Trophoblast cell (in vitro differentiated cells and primary cell): Measurements from ENCODE around the gene CHST11.

Source experiments
- DNase-seq, 2 donors: peaks; one replicate each; pipeline ENCODE4 v3.0.0-alpha.2; 2016
- H2AFZ ChIP-seq: 2 replicates; pipeline ENCODE4 v1.6.1; 2013; ENCODE audit warnings: low read length, moderate library complexity, mild to moderate bottlenecking; ENCODE audit not compliant: insufficient read depth, poor library complexity
- H2AK5ac ChIP-seq: 2 replicates; pipeline ENCODE4 v1.6.1; 2013; ENCODE audit warnings: mild to moderate bottlenecking, low read length
- H2BK120ac ChIP-seq: 2 replicates; pipeline ENCODE4 v1.6.1; 2013; ENCODE audit warnings: low read length, mild to moderate bottlenecking, moderate library complexity; ENCODE audit not compliant: insufficient read depth, poor library complexity
- H2BK12ac ChIP-seq: 2 replicates; pipeline ENCODE4 v1.6.1; 2013; ENCODE audit warnings: mild to moderate bottlenecking, low read length, moderate library complexity
- H2BK5ac ChIP-seq: 2 replicates; pipeline ENCODE4 v1.6.1; 2013; ENCODE audit warnings: low read length, low read depth, moderate library complexity, mild to moderate bottlenecking; ENCODE audit not compliant: poor library complexity
- H3K14ac ChIP-seq: 2 replicates; pipeline ENCODE4 v1.6.1; 2013; ENCODE audit warnings: mild to moderate bottlenecking, low read length
- H3K18ac ChIP-seq: 2 replicates; pipeline ENCODE4 v1.6.1; 2013; ENCODE audit warnings: mild to moderate bottlenecking, low read length
- H3K23ac ChIP-seq: 2 replicates; pipeline ENCODE4 v1.6.1; 2013; ENCODE audit warnings: low read length
- H3K27ac ChIP-seq: 2 replicates; pipeline ENCODE4 v1.5.1; 2013; ENCODE audit warnings: low read depth, mild to moderate bottlenecking, inconsistent platforms, low read length, moderate library complexity
- H3K27me3 ChIP-seq: 2 replicates; pipeline ENCODE4 v1.6.1; 2013; ENCODE audit warnings: inconsistent platforms, mild to moderate bottlenecking, low read length, moderate library complexity; ENCODE audit not compliant: insufficient read depth
- H3K36me3 ChIP-seq, 2 experiments: 1 replicate in 1 of 2; 2 replicates in 1 of 2; pipeline ENCODE4 v1.6.1; 2013; ENCODE audit warnings: low read length in 2 of 2, mild to moderate bottlenecking in 2 of 2, moderate library complexity in 1 of 2; ENCODE audit not compliant: insufficient read depth in 2 of 2, control insufficient read depth in 1 of 2
- H3K4ac ChIP-seq: 2 replicates; pipeline ENCODE4 v1.6.1; 2013; ENCODE audit warnings: low read depth, mild to moderate bottlenecking, low read length, moderate library complexity
- H3K4me1 ChIP-seq, 2 experiments: 1 replicate in 1 of 2; 2 replicates in 1 of 2; pipeline ENCODE4 v1.6.1; 2013; ENCODE audit warnings: low read length in 2 of 2, mild to moderate bottlenecking in 2 of 2, moderate library complexity in 1 of 2; ENCODE audit not compliant: insufficient read depth in 2 of 2, control insufficient read depth in 1 of 2
- H3K4me2 ChIP-seq: 2 replicates; pipeline ENCODE4 v1.6.1; 2013; ENCODE audit warnings: inconsistent platforms, mild to moderate bottlenecking, low read length, moderate library complexity
- H3K4me3 ChIP-seq: 2 replicates; pipeline ENCODE4 v1.5.1; 2013; ENCODE audit warnings: mild to moderate bottlenecking, low read depth, low read length, inconsistent platforms
- H3K79me1 ChIP-seq: one replicate; pipeline ENCODE4 v1.6.1; 2013; ENCODE audit warnings: low read length
- H3K79me2 ChIP-seq: 2 replicates; pipeline ENCODE4 v1.6.1; 2013; ENCODE audit warnings: low read length, mild to moderate bottlenecking; ENCODE audit not compliant: control insufficient read depth, insufficient read depth, poor library complexity
- H3K9ac ChIP-seq: 2 replicates; pipeline ENCODE4 v1.6.1; 2013; ENCODE audit warnings: mild to moderate bottlenecking, low read length
- H3K9me3 ChIP-seq: 2 replicates; pipeline ENCODE4 v1.6.1; 2013; ENCODE audit warnings: low read depth, mild to moderate bottlenecking, control low read depth, inconsistent platforms, low read length; ENCODE audit not compliant: insufficient read depth
- H4K12ac ChIP-seq: 2 replicates; pipeline ENCODE4 v1.6.1; 2013; ENCODE audit warnings: low read depth, mild to moderate bottlenecking, low read length, moderate library complexity
- H4K8ac ChIP-seq: 2 replicates; pipeline ENCODE4 v1.6.1; 2013; ENCODE audit warnings: low read depth, mild to moderate bottlenecking, low read length, moderate library complexity
- H4K91ac ChIP-seq: one replicate; pipeline ENCODE4 v1.6.1; 2013; ENCODE audit warnings: low read depth, mild to moderate bottlenecking, low read length, moderate library complexity
- WGBS: extraction: QIAGEN DNeasy Blood & Tissue Kit; methylation state at CpG from one replicate; pipeline ENCODE4 v1.1.7; 2013; ENCODE audit warnings: missing lambda C conversion rate; ENCODE audit not compliant: insufficient read length, insufficient coverage; ENCODE audit errors: extremely low coverage; 5-methylcytosine and 5-hydroxymethylcytosine counted together

CHST11 gene

DNA sequence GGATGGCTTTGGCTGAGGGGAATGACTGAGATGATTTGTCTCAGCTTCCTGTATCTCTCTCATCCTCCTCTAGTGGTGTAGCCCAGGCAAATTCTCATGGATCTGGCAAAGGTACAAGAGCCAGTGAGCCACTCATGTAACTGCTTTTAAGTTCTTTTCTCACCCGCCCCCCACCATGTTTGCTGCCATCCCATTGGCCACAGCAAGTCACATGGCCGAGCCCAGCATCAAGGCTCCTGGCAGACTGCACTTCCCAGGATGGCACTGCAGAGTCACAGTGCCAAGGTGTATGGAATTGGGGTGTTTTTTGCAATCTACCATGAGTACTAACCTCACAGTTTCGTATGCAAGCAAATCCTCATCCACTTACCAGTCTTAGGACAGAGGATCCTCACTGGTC is 50.9 kb downstream of the CHST11 start:
- Histone ChIP-seq H4K8ac (no peak overlapping the region), H3K4me1 (peaks cover 16 to 23% of the 10 kb centered on the region in 2 experiments), H3K36me3 (peaks cover 0 to 1% of the 10 kb centered on the region in 2 experiments), H2AK5ac (no peak overlapping the region), H3K27ac (no peak overlapping the region), H3K4me2 (no peak overlapping the region), H3K9ac (no peak overlapping the region), H4K91ac (no peak overlapping the region), H3K4me3 (no peak overlapping the region), H3K23ac (no peak overlapping the region), H2BK12ac (no peak overlapping the region), H3K79me2 (no peaks in the 10 kb centered on the region), H2BK120ac (no peak overlapping the region), H2AFZ (no peak overlapping the region), H3K79me1 (no peaks in the 10 kb centered on the region), H3K18ac (no peak overlapping the region), H4K12ac (no peak overlapping the region), H3K4ac (no peak overlapping the region), H2BK5ac (no peak overlapping the region), H3K9me3 (no peaks in the 10 kb centered on the region), H3K27me3 (no peaks in the 10 kb centered on the region), H3K14ac (no peak overlapping the region)
- DNase-seq = no peak
- no CpG with 5 or more reads among the region's 3 CpGs for WGBS

DNA sequence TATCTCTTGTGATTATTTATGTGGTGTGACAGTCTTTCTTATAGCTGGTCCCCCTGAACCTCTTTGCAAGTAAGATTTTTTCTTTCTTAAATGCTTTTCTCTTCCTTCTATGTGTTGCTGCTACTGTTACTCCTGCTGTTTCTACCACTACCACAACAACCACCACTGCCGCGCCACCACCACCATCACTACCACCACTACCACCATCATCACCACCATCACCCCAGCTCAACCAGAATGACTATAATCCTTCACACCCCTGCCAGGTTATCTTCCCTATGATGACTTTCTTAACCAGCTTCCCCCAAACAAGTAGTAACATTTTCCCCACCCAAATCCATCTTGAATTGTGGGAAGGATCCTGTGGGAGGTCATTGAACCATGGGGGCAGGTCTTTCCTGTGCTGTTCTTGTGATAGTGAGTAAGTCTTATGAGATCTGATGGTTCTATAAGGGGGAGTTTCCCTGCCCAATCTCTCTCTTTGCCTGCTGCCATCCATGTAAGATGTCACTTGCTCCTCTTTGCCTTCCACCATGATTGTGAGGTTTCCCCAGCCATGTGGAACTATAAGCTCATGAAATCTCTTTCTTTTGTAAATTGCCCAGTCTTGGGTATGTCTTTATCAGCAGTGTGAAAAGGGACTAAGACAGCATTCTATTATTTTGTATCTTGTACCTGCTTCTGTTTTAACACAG is 52.2 kb downstream of the CHST11 start:
- Histone ChIP-seq H3K4me3 (no peak overlapping the region), H2AFZ (no peak overlapping the region), H3K9me3 (no peaks in the 10 kb centered on the region), H2AK5ac (no peak overlapping the region), H3K4ac (no peak overlapping the region), H3K79me1 (peaks cover under 1% of the 10 kb centered on the region), H2BK12ac (no peak overlapping the region), H3K27ac (no peak overlapping the region), H3K79me2 (no peaks in the 10 kb centered on the region), H2BK5ac (no peak overlapping the region), H3K4me2 (no peak overlapping the region), H3K36me3 (no peaks in the 10 kb centered on the region), H2BK120ac (no peak overlapping the region), H3K9ac (no peak overlapping the region), H3K23ac (no peak overlapping the region), H3K27me3 (no peaks in the 10 kb centered on the region), H4K8ac (no peak overlapping the region), H4K91ac (no peak overlapping the region), H4K12ac (no peak overlapping the region), H3K18ac (no peak overlapping the region), H3K14ac (no peak overlapping the region), H3K4me1 (peaks cover 16 to 24% of the 10 kb centered on the region in 2 experiments)
- peak in 1 of 2 donors; percentile 13 for DNase-seq
- no CpG with 5 or more reads among the region's 2 CpGs for WGBS

GRCh38 chr12:104510145-104510872 is 53.6 kb downstream of the CHST11 start:
- Histone ChIP-seq H3K9me3 (no peaks in the 10 kb centered on the region), H3K4me3 (no peak overlapping the region), H3K79me2 (peaks cover 2% of the 10 kb centered on the region), H2BK5ac (no peak overlapping the region), H3K27me3 (no peaks in the 10 kb centered on the region), H3K4me1 (peaks cover 7 to 18% of the 10 kb centered on the region in 2 experiments), H3K9ac (no peak overlapping the region), H3K27ac (no peak overlapping the region), H3K23ac (no peak overlapping the region), H4K12ac (no peak overlapping the region), H3K18ac (no peak overlapping the region), H3K4ac (no peak overlapping the region), H3K4me2 (no peak overlapping the region), H2AK5ac (no peak overlapping the region), H3K14ac (no peak overlapping the region), H2BK12ac (no peak overlapping the region), H4K8ac (no peak overlapping the region), H2AFZ (no peak overlapping the region), H4K91ac (no peak overlapping the region), H2BK120ac (no peak overlapping the region), H3K79me1 (peaks cover 5% of the 10 kb centered on the region), H3K36me3 (no peaks in the 10 kb centered on the region)
- DNase-seq = no peak
- no CpG with 5 or more reads among the region's 2 CpGs for WGBS

DNA sequence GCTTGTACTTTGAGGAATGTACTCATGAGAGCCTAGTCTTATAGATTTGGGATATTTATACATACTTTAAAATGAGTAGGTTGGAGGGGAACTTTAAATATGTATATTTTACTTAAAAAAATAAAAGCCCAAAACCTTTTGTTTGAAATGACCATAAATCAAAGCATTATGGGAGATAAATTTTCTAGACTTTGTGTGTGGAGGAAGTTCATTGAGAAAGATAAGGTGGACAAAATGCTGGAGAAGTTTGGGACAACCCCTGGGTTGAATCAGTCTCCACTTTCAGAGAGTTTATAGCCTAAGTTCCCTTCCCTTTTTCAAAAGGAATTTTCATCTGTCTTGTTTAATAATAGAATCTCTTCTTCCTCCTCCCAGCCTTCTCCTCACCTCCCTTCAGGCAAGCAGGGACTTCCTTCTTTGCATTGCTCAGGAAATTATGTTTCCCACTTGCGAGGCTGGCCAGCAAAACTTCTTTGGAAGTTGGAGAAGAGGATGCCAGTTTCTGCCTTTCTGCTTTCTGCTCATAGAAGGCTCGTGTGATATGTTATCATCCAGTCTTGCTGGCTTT is 54.2 kb downstream of the CHST11 start:
- no peak overlapping the region for H3K14ac ChIP-seq
- H3K79me2 ChIP-seq = peaks cover 2% of the 10 kb centered on the region
- DNase-seq = no peak
- no peaks in the 10 kb centered on the region for H3K27me3 ChIP-seq
- no peak overlapping the region for H2BK5ac ChIP-seq
- no peaks in the 10 kb centered on the region for H3K9me3 ChIP-seq
- no peak overlapping the region for H4K8ac ChIP-seq
- H3K23ac ChIP-seq = no peak overlapping the region
- no peak overlapping the region for H2AFZ ChIP-seq
- H3K4me2 ChIP-seq = no peak overlapping the region
- H3K79me1 ChIP-seq = peaks cover 9% of the 10 kb centered on the region
- H3K36me3 ChIP-seq = no peaks in the 10 kb centered on the region
- peaks cover 11 to 22% of the 10 kb centered on the region in 2 experiments for H3K4me1 ChIP-seq
- H3K4ac ChIP-seq = no peak overlapping the region
- H3K4me3 ChIP-seq = no peak overlapping the region
- no CpG with 5 or more reads among the region's 2 CpGs for WGBS
- no peak overlapping the region for H2BK12ac ChIP-seq
- H2AK5ac ChIP-seq = no peak overlapping the region
- no peak overlapping the region for H3K18ac ChIP-seq
- no peak overlapping the region for H3K27ac ChIP-seq
- H3K9ac ChIP-seq = no peak overlapping the region
- H4K12ac ChIP-seq = no peak overlapping the region
- no peak overlapping the region for H4K91ac ChIP-seq
- H2BK120ac ChIP-seq = no peak overlapping the region
